A673 (cell line): Measurements from ENCODE around the gene NOS1AP.

Experiments
- CTCF ChIP-seq: fragments of 300-800, 200-600 bp; sonication (generic); conservative IDR thresholded peaks from 2 replicates; pipeline ENCODE4 v1.5.1; 2017; ENCODE audit warnings: low read depth, mild to moderate bottlenecking, antibody characterized with exemption, low read length, moderate library complexity, mixed read lengths
- EZH2 ChIP-seq: fragments of 200-600 bp; sonication (generic); IDR thresholded peaks from 2 replicates; pipeline ENCODE4 v1.6.1; 2017; ENCODE audit warnings: borderline replicate concordance, low read depth, mild to moderate bottlenecking, mixed read lengths, antibody characterized with exemption, low read length; ENCODE audit not compliant: poor library complexity, severe bottlenecking

DNA sequence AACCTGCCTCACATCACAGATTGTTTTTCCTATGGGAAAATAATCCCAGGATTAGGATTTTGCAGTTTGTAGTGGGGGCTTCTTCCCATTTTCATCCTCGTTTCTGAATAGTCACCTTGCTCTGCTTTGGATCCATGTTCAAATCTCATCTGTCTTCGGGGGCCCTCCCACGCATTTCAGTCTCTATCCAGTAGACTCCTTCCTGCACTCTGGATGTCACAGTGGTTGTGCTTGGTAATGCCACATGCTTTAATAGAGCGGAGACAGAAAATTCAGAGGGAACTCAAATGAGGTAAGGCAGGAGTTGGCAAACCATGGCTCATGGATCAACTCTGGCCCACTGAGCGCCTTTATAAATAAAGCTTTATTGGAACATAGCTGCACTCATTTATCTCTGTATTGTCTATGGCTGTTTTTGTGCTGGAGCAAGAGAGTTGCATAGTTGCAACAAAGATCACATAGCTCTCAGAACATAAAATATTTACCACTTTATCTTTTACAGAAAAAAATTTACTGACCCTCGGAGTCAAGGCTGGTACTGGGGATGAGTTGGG, 206.2 kb downstream of the NOS1AP start:
- no peak for TF ChIP-seq CTCF
- TF ChIP-seq EZH2, result no peak
